ENCODE data around the gene BBS2. TPM values are rescaled to one million over a fixed set of nuclear protein-coding genes. Genes with fewer than 3 reads are reported as not detected.

Gene BBS2
- total and polyA plus RNA-seq, 2 of the 13 experiments (the other 11 are each of a cell fraction or from before 2014, with no cell fraction given): 59.7 to 68.3 TPM

DNA sequence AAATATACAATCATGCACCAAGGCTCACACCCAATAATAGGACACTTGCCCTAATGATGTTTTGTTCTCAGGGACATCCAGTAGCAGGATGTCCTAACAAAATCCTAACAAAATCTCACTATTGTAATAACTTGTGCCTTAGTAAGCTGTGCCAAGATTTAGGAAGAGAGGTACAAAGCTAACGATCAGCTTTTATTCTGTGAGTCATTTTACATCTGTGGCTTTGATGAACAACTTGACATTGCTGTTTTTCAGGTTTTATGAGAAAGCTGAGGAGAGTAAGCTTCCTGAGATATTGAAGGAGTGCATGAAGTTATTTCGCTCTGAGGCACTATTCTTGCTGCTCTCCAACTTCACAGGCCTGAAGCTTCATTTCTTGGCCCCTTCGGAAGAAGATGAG lies 49.6 kb downstream of the BBS2 start:
- intact Hi-C loops (cut with micrococcal nuclease; ENCODE audit: unreplicated experiment): no loop called here
- no peak overlapping the region for H3K4me2 ChIP-seq (ENCODE audit: low read depth, low read length)
- no peaks in the 10 kb centered on the region for H4K20me1 ChIP-seq (ENCODE audit: insufficient read depth, low read length)
- DNase-seq (ENCODE audit: low spot score) (no peak), FAIRE-seq (no peak), ATAC-seq (no peak)
- in situ Hi-C loops (cut with HindIII; ENCODE audit: extremely low pct_ligation_motif_present, low pct_unique_long_range_greater_than_20kb): no loop called here
- TF ChIP-seq, protein P1, sequence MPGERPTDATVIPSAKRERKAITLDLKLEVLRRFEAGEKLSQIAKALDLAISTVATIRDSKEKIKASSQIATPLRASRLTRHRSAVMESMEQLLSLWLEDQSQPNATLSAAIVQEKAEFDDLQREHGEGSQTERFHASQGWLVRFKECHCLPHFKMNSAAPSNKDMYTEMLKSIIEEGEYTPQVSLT (CRISPR knock-in tag; IDR thresholded peaks at IDR 0.05; ENCODE audit: borderline replicate concordance, low read depth): no peak
- TF ChIP-seq KDM4B (CRISPR knock-in tag; IDR thresholded peaks at IDR 0.05): no peak
- TF ChIP-seq RARA (CRISPR knock-in tag; IDR thresholded peaks at IDR 0.05): no peak
- no peak for TF ChIP-seq NR2F2 (IDR thresholded peaks at IDR 0.05; ENCODE audit: borderline replicate concordance, low read depth)
- TF ChIP-seq ESRRA (CRISPR knock-in tag; IDR thresholded peaks at IDR 0.05; ENCODE audit: low read depth): no peak
- no peak for TF ChIP-seq ISL2 (CRISPR knock-in tag; IDR thresholded peaks at IDR 0.05)
- TF ChIP-seq, protein P2, sequence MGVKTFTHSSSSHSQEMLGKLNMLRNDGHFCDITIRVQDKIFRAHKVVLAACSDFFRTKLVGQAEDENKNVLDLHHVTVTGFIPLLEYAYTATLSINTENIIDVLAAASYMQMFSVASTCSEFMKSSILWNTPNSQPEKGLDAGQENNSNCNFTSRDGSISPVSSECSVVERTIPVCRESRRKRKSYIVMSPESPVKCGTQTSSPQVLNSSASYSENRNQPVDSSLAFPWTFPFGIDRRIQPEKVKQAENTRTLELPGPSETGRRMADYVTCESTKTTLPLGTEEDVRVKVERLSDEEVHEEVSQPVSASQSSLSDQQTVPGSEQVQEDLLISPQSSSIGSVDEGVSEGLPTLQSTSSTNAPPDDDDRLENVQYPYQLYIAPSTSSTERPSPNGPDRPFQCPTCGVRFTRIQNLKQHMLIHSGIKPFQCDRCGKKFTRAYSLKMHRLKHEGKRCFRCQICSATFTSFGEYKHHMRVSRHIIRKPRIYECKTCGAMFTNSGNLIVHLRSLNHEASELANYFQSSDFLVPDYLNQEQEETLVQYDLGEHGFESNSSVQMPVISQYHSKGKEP (CRISPR knock-in tag; IDR thresholded peaks at IDR 0.05): no peak
- H3K36me3 ChIP-seq (replicated peaks in 1 of 2; ENCODE audit: control insufficient read depth in 1 of 2, insufficient read depth in 2 of 2, low read length in 2 of 2): peaks cover 42 to 80% of the 10 kb centered on the region in 2 experiments
- no peak overlapping the region for H3K9ac ChIP-seq (ENCODE audit: insufficient read depth, low read depth, low read length)
- H3K79me2 ChIP-seq (ENCODE audit: insufficient read depth, low read length): no peaks in the 10 kb centered on the region
- no peak overlapping the region for H3K27ac ChIP-seq (ENCODE audit: extremely low read length, insufficient read depth, low read length)
- no peaks in the 10 kb centered on the region for H3K27me3 ChIP-seq (ENCODE audit: control insufficient read depth in 1 of 2, insufficient read depth in 2 of 2, low read length in 2 of 2)
- H3K9me3 ChIP-seq (ENCODE audit: low read length): no peaks in the 10 kb centered on the region
- H3K4me1 ChIP-seq (ENCODE audit: insufficient read depth, low read length): no peaks in the 10 kb centered on the region
- no peak overlapping the region for H3K4me3 ChIP-seq (replicated peaks in 1 of 3; ENCODE audit: insufficient read depth in 1 of 3, low read depth in 2 of 3, low read length in 3 of 3)
- H2AFZ ChIP-seq (ENCODE audit: low read length): no peak overlapping the region
- ChIA-PET CTCF (ENCODE audit: low intra/inter-chr PET ratio, low total read pairs) (no interaction called here), POLR2A (interaction anchor here (1.6 kb wide), 1 partner anchor 19 kb away, joined by 5 read pairs; the partner anchor contains the start of genes NUDT21 and OGFOD1)
- WGBS (ENCODE audit: low lambda C conversion rate): 99% methylated on average over 3 of the region's 3 CpGs
- BruUV-seq (replicated peaks): no TSS peak

DNA sequence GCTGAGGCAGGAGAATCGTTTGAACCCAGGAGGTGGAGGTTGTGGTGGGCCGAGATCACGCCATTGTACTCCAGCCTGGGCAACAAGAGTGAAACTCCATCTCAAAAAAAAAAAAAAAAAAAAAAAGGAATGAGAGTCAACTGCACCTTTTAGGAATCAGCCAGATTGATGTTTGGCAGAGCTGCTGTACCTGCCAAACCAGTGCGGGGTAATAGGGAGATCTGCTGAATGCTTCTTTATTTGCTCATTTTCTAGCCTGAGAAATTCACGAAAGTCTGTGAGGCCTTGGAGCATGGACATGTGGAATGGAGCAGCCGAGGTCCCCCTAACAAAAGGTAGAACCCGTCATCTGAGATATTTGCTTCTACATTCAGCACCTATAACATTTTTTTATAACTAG lies 50.1 kb downstream of the BBS2 start:
- BruUV-seq (replicated peaks): no TSS peak
- in situ Hi-C loops (cut with HindIII; ENCODE audit: extremely low pct_ligation_motif_present, low pct_unique_long_range_greater_than_20kb): no loop called here
- Histone ChIP-seq H3K36me3 (replicated peaks in 1 of 2; ENCODE audit: control insufficient read depth in 1 of 2, insufficient read depth in 2 of 2, low read length in 2 of 2) (peaks cover 39 to 77% of the 10 kb centered on the region in 2 experiments), H3K27ac (ENCODE audit: extremely low read length, insufficient read depth, low read length) (no peak overlapping the region), H3K27me3 (ENCODE audit: control insufficient read depth in 1 of 2, insufficient read depth in 2 of 2, low read length in 2 of 2) (no peaks in the 10 kb centered on the region), H2AFZ (ENCODE audit: low read length) (no peak overlapping the region), H3K4me1 (ENCODE audit: insufficient read depth, low read length) (no peaks in the 10 kb centered on the region), H4K20me1 (ENCODE audit: insufficient read depth, low read length) (no peaks in the 10 kb centered on the region), H3K9me3 (ENCODE audit: low read length) (no peaks in the 10 kb centered on the region), H3K9ac (ENCODE audit: insufficient read depth, low read depth, low read length) (no peak overlapping the region), H3K4me2 (ENCODE audit: low read depth, low read length) (no peak overlapping the region), H3K4me3 (replicated peaks in 1 of 3; ENCODE audit: insufficient read depth in 1 of 3, low read depth in 2 of 3, low read length in 3 of 3) (no peak overlapping the region), H3K79me2 (ENCODE audit: insufficient read depth, low read length) (no peaks in the 10 kb centered on the region)
- intact Hi-C loops (cut with micrococcal nuclease; ENCODE audit: unreplicated experiment): no loop called here
- FAIRE-seq: no peak
- no peak for ATAC-seq
- ChIA-PET POLR2A (interaction anchor here (1.6 kb wide), 1 partner anchor 19 kb away, joined by 5 read pairs; the partner anchor contains the start of genes NUDT21 and OGFOD1), CTCF (ENCODE audit: low intra/inter-chr PET ratio, low total read pairs) (no interaction called here)
- 98% methylated on average over 7 of the region's 7 CpGs for WGBS (ENCODE audit: low lambda C conversion rate)
- TF ChIP-seq DPF2 (CRISPR knock-in tag; IDR thresholded peaks at IDR 0.05; ENCODE audit: borderline replicate concordance, low read depth) (no peak), ELF3 (CRISPR knock-in tag; IDR thresholded peaks at IDR 0.05) (no peak), MTA1 (CRISPR knock-in tag; IDR thresholded peaks at IDR 0.05; ENCODE audit: borderline replicate concordance) (no peak), ZNF777 (CRISPR knock-in tag; IDR thresholded peaks at IDR 0.05) (no peak), ZNF782 (CRISPR knock-in tag; IDR thresholded peaks at IDR 0.05; ENCODE audit: borderline replicate concordance) (no peak), ZFY (CRISPR knock-in tag; IDR thresholded peaks at IDR 0.05) (no peak), NKX3-1 (CRISPR knock-in tag; IDR thresholded peaks at IDR 0.05) (no peak), EP300 (IDR thresholded peaks at IDR 0.05; ENCODE audit: low read depth in 2 of 2, low read length in 2 of 2) (no peak), EP300 (CRISPR knock-in tag; IDR thresholded peaks at IDR 0.05; ENCODE audit: borderline replicate concordance) (no peak), TBX3 (IDR thresholded peaks at IDR 0.05; ENCODE audit: borderline replicate concordance) (no peak), ZNF552 (CRISPR knock-in tag; IDR thresholded peaks at IDR 0.05; ENCODE audit: borderline replicate concordance) (no peak)
- TF ChIP-seq, protein P3, sequence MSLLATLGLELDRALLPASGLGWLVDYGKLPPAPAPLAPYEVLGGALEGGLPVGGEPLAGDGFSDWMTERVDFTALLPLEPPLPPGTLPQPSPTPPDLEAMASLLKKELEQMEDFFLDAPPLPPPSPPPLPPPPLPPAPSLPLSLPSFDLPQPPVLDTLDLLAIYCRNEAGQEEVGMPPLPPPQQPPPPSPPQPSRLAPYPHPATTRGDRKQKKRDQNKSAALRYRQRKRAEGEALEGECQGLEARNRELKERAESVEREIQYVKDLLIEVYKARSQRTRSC (CRISPR knock-in tag; IDR thresholded peaks at IDR 0.05; ENCODE audit: low read depth): no peak
- DNase-seq (ENCODE audit: low spot score): no peak

Data from HepG2 (cell line).